SK-N-SH treated with all-trans-retinoic acid at 6 μM for 48 hours (cell line): ENCODE data around the gene ASIC1.

Experiments used
- PATZ1 ChIP-seq: fragments of 250-450 bp; sonication (Bioruptor Pico); IDR thresholded peaks from 2 replicates; pipeline ENCODE4 v1.8.0; 2020; ENCODE audit warnings: mild to moderate bottlenecking, moderate library complexity, borderline replicate concordance
- ZNF565 ChIP-seq: fragments of 450-650 bp; formaldehyde crosslinking; conservative IDR thresholded peaks from 2 replicates; pipeline ENCODE4 v1.5.0; 2020; ENCODE audit warnings: low read depth, mild to moderate bottlenecking, moderate library complexity
- ZNF70 ChIP-seq: fragments of 450-650 bp; formaldehyde crosslinking; IDR thresholded peaks from 2 replicates; pipeline ENCODE4 v1.5.0; 2020; ENCODE audit warnings: mild to moderate bottlenecking, moderate library complexity

- TF ChIP-seq ZNF565 (CRISPR knock-in tag) (no peak), PATZ1 (CRISPR knock-in tag) (no peak), ZNF70 (no peak)
Observed at GRCh38 chr12:50024805-50025186, 32.6 kb upstream of the ASIC1 start.
